KOPT-K1 (cell line): ENCODE measurements around the gene KCNJ18.
"Not testable (repeated sequence)": the region's sequence is repeated elsewhere in the genome, so short reads cannot be mapped to it uniquely, and the experiment has no call there.

Experiments
- H3K27ac ChIP-seq: fragments of 200-600 bp; sonication (generic); 2 replicates; pipeline ENCODE4 v1.5.1; 2016; ENCODE audit warnings: antibody characterized with exemption, mild to moderate bottlenecking, low read depth, low read length; ENCODE audit not compliant: poor library complexity, severe bottlenecking
- H3K36me3 ChIP-seq: fragments of 200-600 bp; sonication (generic); 2 replicates; pipeline ENCODE4 v1.5.1; 2017; ENCODE audit warnings: antibody characterized with exemption, mild to moderate bottlenecking, low read length, moderate library complexity; ENCODE audit not compliant: insufficient read depth
- H3K9me3 ChIP-seq: fragments of 200-600 bp; sonication (generic); 2 replicates; pipeline ENCODE4 v1.5.1; 2017; ENCODE audit warnings: antibody characterized with exemption, low read length, mild to moderate bottlenecking; ENCODE audit not compliant: insufficient read depth, poor library complexity, severe bottlenecking

The KCNJ18 gene

DNA sequence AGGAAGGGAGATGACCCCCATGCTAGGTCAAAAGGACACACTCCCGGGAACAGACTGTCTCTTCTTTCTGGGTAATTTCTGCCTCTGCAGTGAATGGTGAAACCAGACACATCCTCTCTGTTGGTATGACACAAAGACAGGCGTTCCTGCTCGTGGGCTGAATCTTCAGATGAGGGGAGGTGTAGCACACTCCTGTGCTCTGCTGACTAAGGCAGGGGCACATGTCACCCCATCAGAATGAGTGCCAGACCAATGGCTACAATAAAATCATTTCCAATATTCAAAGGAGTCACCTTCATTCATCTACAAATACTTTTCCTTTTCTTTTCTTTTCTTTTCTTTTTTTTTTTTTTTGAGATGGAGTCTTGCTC lies 24.2 kb upstream of the KCNJ18 start:
- H3K36me3 ChIP-seq, H3K9me3 ChIP-seq, H3K27ac ChIP-seq: not testable (repeated sequence)

DNA sequence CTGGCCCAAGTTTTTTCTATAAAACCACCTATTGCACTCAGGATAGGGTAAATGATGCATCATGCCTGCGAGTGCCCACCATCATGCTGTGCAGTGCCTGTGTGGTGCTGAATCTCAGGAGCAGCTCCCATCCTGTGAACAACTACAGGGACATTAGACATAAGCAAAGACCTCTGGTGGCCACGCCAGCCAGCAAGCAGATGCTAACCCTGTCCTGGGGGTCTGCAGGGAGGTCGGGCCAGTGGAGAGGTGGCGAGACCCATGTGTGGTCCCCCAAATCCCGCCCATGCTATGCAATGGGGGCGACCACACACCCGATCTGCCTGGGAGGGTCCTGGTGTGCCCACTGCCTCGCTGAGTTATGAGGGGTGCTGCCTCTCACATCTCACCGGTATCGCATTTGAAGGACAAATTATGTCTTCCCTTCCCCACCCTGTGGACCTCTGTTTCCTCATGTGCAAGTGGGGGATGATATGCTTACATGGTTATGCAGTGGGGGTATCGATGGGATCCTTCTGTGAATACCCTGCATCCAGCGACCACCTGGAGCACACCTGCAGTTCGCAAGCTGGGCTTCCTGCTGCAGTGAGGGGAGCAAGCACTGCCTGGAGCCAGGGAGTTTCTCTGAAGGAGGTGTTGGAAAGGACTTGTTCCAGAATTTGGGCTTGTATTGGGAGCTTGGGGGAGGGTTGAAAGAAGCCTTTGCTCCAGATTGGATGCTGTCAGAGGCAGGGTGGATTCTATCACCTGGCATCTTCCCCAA lies 23.4 kb upstream of the KCNJ18 start:
- H3K9me3 ChIP-seq, H3K27ac ChIP-seq, H3K36me3 ChIP-seq: not testable (repeated sequence)

DNA sequence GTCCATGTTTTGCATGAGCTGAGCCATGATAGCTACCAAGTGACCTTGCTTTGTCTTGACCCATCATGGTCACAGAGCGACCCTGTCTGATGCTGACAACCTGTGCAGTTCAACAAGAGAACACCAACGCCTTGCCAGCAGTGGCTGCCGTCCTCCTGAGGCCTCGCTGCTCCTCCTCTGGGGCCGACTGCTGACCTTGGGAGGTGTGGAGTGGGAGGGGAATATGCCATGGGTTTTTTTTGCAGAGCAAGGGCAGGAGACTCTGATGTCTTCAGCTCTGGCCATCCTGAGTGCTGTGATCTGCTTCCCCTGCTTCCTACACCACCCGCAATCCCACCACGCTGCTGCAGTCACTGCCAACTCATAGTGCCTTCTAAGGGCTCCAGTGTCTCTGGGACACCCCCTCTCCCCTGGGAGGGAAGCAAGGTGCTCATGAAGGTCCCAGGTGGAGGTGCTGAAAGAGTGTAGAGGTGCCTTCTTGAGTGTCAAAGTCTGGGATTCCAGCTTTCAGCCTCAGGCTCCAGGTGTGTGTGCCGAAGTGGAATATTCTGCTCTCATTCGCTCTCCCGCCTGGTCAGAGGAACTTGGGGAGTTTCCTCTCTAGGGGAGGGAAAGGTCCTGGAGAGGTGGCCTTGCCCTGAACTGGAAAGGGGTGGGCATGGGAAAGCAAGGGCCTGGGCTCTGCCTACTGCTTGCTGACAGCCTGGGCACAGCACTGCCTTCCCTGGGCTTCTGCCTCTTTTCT lies 22.5 kb upstream of the KCNJ18 start:
- peaks cover 14% of the 10 kb centered on the region for H3K9me3 ChIP-seq
- H3K36me3 ChIP-seq, H3K27ac ChIP-seq: not testable (repeated sequence)

DNA sequence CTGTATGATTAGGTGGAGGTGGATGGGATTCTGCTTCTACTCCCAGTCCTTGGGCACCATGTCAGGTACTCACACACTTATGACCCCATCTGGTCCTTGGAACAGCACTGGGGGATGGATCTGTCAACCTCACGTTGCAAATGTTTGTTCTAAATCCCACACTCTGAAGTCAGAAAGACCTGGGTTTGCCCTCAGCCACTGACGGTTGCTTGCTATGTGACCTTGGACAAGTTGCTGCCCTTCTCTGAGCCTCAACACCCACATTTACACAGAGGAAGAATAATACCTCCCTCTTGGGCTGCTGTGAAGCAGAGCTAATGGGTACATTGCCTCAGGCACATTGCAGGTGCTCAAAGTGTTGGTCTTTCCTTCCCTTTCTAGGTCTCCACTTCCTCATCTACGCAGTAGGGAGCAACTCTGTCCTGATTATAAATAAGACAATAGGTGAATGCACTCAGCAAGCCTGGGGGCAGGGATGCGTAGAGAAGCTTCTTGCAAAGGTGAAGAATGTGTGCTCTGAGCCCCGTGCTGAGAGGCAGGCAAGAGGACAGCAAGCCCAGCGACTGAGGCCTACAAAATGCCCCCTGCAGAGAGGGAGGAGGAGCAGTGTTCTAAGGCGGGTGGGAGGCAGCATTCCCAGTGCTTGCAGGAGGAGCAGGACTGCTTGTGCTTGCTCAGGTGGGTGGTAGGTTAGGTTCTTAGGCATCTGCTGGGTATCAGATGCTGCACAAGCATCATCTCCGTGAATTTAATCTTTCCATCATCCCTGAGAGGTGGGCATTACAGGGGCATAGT lies 21.8 kb upstream of the KCNJ18 start:
- not testable (repeated sequence) for H3K36me3 ChIP-seq, H3K27ac ChIP-seq
- H3K9me3 ChIP-seq: peaks cover 21% of the 10 kb centered on the region

DNA sequence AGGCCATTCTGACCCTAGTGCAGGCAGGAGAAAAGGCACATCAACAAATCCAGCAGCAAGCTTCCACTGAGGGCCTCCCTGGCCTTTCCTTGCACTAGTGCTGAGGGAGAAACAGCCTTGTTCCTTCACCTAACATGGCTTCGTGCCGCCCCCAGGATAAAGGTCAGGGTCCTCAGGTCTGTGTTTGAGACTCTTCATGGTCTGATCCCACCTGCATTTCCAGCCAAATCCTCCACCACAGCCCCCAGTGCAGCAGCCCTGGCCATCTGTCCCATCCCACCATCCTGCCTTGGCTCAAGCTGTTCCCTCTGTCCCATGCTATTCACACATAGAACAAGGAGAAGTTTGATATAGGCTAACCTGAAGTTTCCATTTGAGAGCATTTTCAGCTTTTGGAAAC lies 20.9 kb upstream of the KCNJ18 start:
- not testable (repeated sequence) for H3K36me3 ChIP-seq, H3K27ac ChIP-seq
- peaks cover 17% of the 10 kb centered on the region for H3K9me3 ChIP-seq

DNA sequence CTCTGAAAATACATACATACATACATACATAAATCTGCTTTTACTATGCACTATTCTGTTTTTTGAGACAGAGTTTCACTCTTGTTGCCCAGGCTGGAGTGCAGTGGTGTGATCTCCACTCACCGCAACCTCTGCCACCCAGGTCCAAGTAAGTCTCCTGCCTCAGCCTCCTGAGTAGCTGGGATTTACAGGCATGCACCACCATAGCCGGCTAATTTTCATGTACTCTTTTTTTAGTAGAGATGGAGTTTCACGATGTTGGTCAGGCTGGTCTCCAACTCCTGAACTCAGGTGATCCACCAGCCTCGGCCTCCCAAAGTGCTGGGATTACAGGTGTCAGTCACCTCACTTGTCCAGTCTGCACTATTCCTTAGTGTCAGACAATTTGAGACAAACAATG lies 20.5 kb upstream of the KCNJ18 start:
- H3K9me3 ChIP-seq: peaks cover 19% of the 10 kb centered on the region
- H3K36me3 ChIP-seq, H3K27ac ChIP-seq: not testable (repeated sequence)

DNA sequence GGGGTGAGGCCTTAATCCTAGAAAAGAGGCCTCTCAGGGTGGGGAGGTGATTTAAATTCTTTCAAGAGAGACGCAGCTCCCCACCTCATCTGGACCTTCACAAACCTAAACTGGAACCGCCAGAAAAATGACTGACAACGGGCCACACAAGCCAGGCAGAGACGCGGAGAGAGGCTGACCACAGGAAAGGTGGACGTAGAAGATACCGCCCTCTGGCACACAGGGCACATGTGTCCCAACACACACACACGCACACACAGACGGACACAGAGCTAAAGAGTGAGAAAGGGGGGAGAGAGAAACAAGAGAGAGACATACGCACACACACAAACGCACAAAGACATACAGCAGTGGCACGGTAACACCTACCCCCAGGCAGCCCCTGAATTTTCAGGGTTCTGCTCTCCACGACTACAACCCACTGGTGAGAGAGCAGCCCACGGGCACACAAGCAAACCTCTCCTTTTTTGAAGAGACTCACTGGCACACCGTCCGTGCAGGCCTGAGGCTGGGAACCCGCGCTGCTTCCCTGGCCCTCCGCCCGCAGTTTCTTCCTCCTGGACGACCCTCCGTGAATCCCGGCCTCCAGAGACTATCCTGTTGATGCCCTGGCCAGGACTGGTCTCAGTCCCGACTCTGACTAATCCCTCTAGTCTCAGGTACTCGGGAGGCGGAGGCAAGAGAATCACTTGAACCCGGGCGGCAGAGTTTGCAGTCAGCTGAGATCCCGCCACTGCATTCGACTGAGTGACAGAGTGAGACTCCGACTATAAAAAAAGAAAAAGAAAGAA lies 18.7 kb upstream of the KCNJ18 start:
- H3K9me3 ChIP-seq: peaks cover 23% of the 10 kb centered on the region
- H3K27ac ChIP-seq, H3K36me3 ChIP-seq: not testable (repeated sequence)

DNA sequence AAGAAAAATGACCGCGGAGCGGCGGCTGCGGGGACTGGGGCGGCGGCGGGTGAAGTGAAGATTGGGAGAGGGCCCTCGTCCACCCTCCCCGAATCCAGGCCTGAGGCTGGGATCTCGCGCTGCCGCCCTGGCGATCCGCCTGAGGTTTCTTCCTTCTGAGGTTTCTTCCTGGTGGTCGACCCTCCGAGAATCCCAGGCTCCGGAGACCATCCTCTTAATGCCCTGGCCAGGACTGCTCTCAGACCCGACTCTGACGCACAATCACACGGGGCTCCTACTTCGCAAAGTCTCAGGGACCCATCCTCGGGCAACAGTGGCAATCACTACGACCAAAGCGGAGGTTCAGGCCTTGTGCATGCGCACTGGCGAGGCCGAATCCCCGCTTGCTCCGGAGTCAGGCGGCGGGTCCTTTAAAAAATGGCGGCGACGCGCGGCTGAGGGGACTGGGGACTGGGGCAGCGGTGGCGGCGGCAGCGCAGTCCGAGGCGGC lies 18.0 kb upstream of the KCNJ18 start:
- Histone ChIP-seq H3K36me3 (no peaks in the 10 kb centered on the region), H3K27ac (no peak overlapping the region), H3K9me3 (peaks cover 23% of the 10 kb centered on the region)

DNA sequence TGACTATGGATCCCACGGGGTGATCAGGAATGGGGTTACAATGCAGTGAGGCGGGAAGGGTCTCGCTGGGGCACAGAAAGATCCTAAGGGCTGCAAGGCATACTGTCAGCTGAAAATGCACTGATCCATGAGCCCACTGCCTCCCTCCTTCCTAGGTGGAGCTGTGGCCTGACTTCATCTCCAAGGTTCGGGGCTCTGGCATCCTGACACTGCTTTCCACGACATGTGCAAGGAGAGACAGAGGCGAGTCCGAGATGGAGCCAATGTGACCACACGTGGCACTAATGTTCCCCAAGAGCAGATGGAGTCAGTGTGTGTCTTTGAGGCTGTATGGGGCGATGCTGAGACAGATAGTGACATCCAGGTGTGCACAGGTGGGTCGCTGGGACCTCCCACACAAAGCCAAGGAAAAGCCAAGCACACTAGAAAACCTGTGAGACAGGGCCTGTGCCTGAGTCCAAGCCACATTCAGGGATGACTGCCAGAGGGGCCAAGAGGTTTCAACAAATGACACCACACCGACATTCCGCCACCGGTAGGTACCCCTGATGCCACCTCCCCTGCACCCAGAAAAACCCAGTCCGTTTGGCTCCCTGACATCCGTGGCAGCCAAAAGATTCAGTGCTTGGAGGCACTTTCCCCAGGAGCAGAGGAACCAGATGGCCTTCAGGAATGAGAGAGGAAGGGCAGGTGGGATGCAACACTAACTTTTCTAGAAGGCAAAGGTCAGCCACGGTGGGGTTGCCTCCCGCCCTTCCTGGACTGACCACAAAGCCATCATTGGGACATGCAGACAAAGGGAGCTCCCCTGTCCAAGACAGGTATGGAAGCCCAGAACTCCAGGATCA lies 17.2 kb upstream of the KCNJ18 start:
- H3K9me3 ChIP-seq: peaks cover 23% of the 10 kb centered on the region
- not testable (repeated sequence) for H3K27ac ChIP-seq, H3K36me3 ChIP-seq

DNA sequence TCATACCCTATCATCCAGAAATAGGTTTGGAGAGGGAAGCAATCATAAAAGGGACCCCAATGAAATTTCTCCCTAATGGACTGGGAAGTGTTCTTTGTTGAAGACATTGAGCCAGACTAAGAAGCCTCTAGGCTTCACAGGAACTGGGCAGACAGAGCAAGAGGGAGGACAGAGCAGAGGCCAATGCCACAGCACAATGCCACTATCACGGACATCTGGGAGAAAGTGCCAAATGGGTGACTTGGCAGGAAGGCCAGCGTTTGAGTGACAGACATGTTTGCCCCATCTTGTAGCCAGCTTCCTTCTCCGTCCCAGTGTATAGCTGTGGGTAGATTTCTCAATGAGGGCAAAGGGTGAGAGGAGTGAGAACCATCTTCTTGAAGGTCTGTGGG lies 16.6 kb upstream of the KCNJ18 start:
- not testable (repeated sequence) for H3K27ac ChIP-seq, H3K36me3 ChIP-seq
- peaks cover 26% of the 10 kb centered on the region for H3K9me3 ChIP-seq

DNA sequence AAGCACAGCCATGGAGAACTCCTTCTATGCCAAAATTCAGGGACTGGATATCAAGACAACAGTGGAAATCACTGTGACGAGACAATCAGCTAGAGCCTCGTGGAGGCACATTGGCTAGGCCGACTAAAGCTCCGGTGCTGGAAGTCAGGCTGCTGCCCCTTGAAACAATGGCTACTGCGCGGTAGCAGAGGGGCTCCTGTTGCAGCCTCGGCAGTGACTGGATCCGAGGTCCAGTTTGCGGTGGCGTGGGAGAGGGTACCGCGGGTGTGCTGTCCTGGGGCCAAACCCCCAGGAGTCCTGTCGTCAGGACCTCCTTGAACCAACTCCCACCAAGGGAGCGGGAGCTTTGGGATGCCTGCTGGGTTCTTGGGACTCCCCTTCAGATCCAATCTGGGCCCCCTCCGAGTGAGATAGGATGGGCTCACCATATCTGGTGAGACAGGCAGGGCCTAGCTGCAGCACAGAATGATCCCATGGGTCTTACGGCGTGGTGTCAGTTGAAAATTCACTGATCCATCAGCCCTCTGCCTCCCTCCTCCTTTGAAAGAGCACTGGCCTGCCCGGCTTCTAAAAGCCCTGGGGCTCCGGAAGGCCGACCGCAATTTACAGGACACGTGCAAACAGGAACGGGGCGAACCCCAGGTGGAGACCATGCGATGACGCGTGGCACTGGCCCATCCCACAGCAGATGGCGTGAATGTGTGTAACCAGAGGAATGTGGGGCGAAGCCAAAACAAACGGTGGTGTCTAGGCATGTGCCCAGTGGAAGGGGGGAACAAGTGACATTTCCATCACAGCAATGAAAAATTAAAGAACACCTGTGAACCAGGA lies 15.8 kb upstream of the KCNJ18 start:
- Histone ChIP-seq H3K36me3 (no peaks in the 10 kb centered on the region), H3K27ac (no peak overlapping the region), H3K9me3 (peaks cover 26% of the 10 kb centered on the region)

DNA sequence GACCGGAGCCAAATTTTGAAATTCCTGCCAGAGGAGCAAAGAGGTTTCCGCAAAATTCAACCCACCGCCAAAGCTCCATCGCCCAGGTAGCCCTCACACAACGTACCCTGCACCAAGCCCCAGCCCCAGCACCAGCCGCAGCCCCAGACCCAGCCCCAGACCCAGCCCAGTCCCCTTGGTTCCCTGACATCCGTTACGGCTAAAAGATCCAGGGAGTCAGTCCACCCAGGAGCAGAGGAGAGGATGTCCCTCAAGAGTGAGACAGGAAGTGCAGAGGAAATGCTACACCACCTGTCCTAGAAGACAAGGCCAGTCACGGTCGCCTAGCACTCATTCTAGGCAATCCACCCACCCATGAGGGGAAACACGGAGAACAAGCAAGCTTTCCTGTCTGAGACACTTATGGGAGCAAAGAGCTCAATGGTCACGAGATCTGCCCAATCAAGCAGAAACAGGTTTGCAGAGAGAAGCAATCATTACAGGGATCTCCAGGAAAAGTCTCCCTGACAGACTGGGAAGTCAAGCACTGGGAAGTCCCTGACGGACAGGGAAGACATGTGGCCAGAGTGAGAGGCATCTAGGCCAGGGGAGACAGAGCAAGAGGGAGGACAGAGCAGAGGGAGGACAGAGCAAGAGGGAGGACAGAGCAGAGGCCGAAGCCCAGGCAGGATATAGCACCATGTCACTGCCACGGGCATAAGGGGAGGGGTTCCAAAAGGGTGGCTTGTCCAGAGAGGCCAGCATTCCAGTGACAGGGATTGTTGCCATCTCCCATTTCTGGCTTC lies 15.0 kb upstream of the KCNJ18 start:
- Histone ChIP-seq H3K36me3 (no peaks in the 10 kb centered on the region), H3K27ac (no peak overlapping the region), H3K9me3 (peaks cover 26% of the 10 kb centered on the region)

DNA sequence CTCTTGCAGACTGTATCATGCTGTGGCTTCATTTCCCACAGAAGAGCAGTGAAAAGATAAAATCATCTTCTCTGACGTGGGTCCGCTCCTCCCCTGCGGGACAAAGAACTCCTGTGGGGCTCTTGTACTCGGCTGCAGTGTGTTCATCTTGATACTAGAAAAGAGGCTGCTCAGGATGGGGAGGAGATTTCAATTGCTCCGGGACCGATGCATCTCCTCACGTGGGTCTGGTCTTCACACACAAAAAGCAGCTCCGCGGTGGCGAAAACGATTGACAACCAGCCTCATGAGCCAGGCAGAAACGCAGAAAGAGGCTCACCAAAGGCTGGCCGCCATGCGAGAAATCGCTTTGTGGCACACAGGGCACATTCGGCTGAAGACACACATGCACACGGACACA lies 14.4 kb upstream of the KCNJ18 start:
- Histone ChIP-seq H3K36me3 (no peaks in the 10 kb centered on the region), H3K27ac (no peak overlapping the region), H3K9me3 (peaks cover 26% of the 10 kb centered on the region)
